Measurements from ENCODE around the gene TMEM95.
"Not testable (repeated sequence)": the region's sequence is repeated elsewhere in the genome, so short reads cannot be mapped to it uniquely, and the experiment has no call there.

GRCh38 chr17:7337600-7337999 lies 17.4 kb upstream of the TMEM95 start:
- TF ChIP-seq EZH2phosphoT487 (IDR thresholded peaks at IDR 0.05; ENCODE audit: borderline replicate concordance, low read length); EZH2 (IDR thresholded peaks at IDR 0.05; ENCODE audit: low read length, unreplicated experiment): not testable (repeated sequence)
- TF ChIP-seq, protein P1, sequence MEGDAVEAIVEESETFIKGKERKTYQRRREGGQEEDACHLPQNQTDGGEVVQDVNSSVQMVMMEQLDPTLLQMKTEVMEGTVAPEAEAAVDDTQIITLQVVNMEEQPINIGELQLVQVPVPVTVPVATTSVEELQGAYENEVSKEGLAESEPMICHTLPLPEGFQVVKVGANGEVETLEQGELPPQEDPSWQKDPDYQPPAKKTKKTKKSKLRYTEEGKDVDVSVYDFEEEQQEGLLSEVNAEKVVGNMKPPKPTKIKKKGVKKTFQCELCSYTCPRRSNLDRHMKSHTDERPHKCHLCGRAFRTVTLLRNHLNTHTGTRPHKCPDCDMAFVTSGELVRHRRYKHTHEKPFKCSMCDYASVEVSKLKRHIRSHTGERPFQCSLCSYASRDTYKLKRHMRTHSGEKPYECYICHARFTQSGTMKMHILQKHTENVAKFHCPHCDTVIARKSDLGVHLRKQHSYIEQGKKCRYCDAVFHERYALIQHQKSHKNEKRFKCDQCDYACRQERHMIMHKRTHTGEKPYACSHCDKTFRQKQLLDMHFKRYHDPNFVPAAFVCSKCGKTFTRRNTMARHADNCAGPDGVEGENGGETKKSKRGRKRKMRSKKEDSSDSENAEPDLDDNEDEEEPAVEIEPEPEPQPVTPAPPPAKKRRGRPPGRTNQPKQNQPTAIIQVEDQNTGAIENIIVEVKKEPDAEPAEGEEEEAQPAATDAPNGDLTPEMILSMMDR (conservative IDR thresholded peaks at IDR 0.05; ENCODE audit: low read depth, low read length), result not testable (repeated sequence)
